HG02840 (cell line): ENCODE measurements around the gene SOCS4.
"Not testable (repeated sequence)": the region's sequence is repeated elsewhere in the genome, so short reads cannot be mapped to it uniquely, and the experiment has no call there.

ENCODE experiments used
- ATAC-seq: cut with Tn5 transposase; IDR thresholded peaks from one replicate; pipeline ENCODE4 v1.9.1; 2021; ENCODE audit warnings: mild to moderate bottlenecking, moderate library complexity, moderate number of reproducible peaks; ENCODE audit not compliant: unreplicated experiment, low FRiP score

SOCS4 gene

GRCh38 chr14:55051423-55052268, 24.6 kb downstream of the SOCS4 start, which contains the start of gene MAPK1IP1L:
MAPK1IP1L (plus strand) TSS chr14:55051647; CDS start chr14:55061684, 10,037 bp downstream.
- ATAC-seq: peak; percentile 73

GRCh38 chr14:55052269-55052930, 25.4 kb downstream of the SOCS4 start:
- peak; percentile 23 for ATAC-seq

GRCh38 chr14:55053018-55053417, 26.0 kb downstream of the SOCS4 start:
- no peak for ATAC-seq

- no peak for ATAC-seq
These were observed 26.5 kb downstream of the SOCS4 start for GRCh38 chr14:55053500-55053899.

- ATAC-seq: no peak
These were observed 27.1 kb downstream of the SOCS4 start for GRCh38 chr14:55054098-55054497.

- ATAC-seq: no peak
These were observed 30.9 kb downstream of the SOCS4 start for GRCh38 chr14:55057919-55058318.

- no peak for ATAC-seq
These were observed 32.3 kb downstream of the SOCS4 start for GRCh38 chr14:55059333-55059732.

- ATAC-seq: no peak
These were observed 35.7 kb downstream of the SOCS4 start for GRCh38 chr14:55062517-55063351.

GRCh38 chr14:55064896-55065295, 37.9 kb downstream of the SOCS4 start:
- not testable (repeated sequence) for ATAC-seq

GRCh38 chr14:55065411-55065810, 38.4 kb downstream of the SOCS4 start:
- no peak for ATAC-seq

- no peak for ATAC-seq
These were observed 39.2 kb downstream of the SOCS4 start for GRCh38 chr14:55066223-55066622.

GRCh38 chr14:55070981-55071411, 44.0 kb downstream of the SOCS4 start:
- no peak for ATAC-seq

- peak; percentile 36 for ATAC-seq
These were observed 45.0 kb downstream of the SOCS4 start for GRCh38 chr14:55071870-55072640.

- ATAC-seq: no peak
These were observed 46.8 kb downstream of the SOCS4 start for GRCh38 chr14:55073856-55074255.

- ATAC-seq: no peak
These were observed 47.6 kb downstream of the SOCS4 start for GRCh38 chr14:55074662-55075061.

GRCh38 chr14:55075628-55076175, 48.7 kb downstream of the SOCS4 start:
- no peak for ATAC-seq

GRCh38 chr14:55077170-55078151, 50.4 kb downstream of the SOCS4 start:
- ATAC-seq: no peak

GRCh38 chr14:55079961-55080360, 52.9 kb downstream of the SOCS4 start:
- ATAC-seq: not testable (repeated sequence)
